Thymus (tissue), 11 donors: Measurements from ENCODE around the gene MYO5C. TPM values are rescaled to one million over a fixed set of nuclear protein-coding genes. Genes with fewer than 3 reads are reported as not detected.

Source experiments
- DNase-seq, 9 donors: peaks; one replicate each; pipeline ENCODE4 v3.0.0-alpha.2; 2013; ENCODE audit warnings: low spot score in 9 of 9, low read depth in 6 of 9, missing footprints in 1 of 9
- H3K27ac ChIP-seq, 2 donors: one replicate each; pipeline ENCODE4 v1.5.1; 2013; ENCODE audit warnings: control low read depth in 1 of 2, low read depth in 1 of 2, low read length in 1 of 2, mild to moderate bottlenecking in 1 of 2, moderate library complexity in 1 of 2
- H3K27me3 ChIP-seq, 2 donors: one replicate each; pipeline ENCODE4 v1.5.1; 2013; ENCODE audit warnings: low read length in 1 of 2; ENCODE audit not compliant: control insufficient read depth in 2 of 2, insufficient read depth in 1 of 2
- H3K36me3 ChIP-seq, 2 donors: one replicate each; pipeline ENCODE4 v1.5.1; 2013; ENCODE audit warnings: low read length in 1 of 2, mild to moderate bottlenecking in 1 of 2, moderate library complexity in 1 of 2; ENCODE audit not compliant: control insufficient read depth in 2 of 2, insufficient read depth in 2 of 2
- H3K4me1 ChIP-seq, 2 donors: one replicate each; pipeline ENCODE4 v1.5.1; 2013; ENCODE audit warnings: low read length in 2 of 2; ENCODE audit not compliant: control insufficient read depth in 2 of 2, insufficient read depth in 2 of 2
- H3K4me3 ChIP-seq, 2 donors: one replicate each; pipeline ENCODE4 v1.5.1; 2013; ENCODE audit warnings: low read length in 2 of 2, control low read depth in 1 of 2, mild to moderate bottlenecking in 1 of 2
- H3K9me3 ChIP-seq, 2 donors: one replicate each; pipeline ENCODE4 v1.5.1; 2013; ENCODE audit warnings: low read length in 1 of 2, mild to moderate bottlenecking in 1 of 2; ENCODE audit not compliant: control insufficient read depth in 2 of 2, insufficient read depth in 1 of 2
- WGBS: extraction: QIAGEN DNeasy Blood & Tissue Kit; methylation state at CpG from one replicate; pipeline ENCODE4 v1.1.7; 2013; 5-methylcytosine and 5-hydroxymethylcytosine counted together
- polyA plus RNA-seq: library from polyadenylated mRNA; stranded (reverse); fragments of 200-250 nt; gene quantifications from one replicate; pipeline ENCODE4 v1.2.3, GENCODE V29; 2013
- total RNA-seq: library from RNA; stranded (reverse); fragments of 120-200 nt; gene quantifications from one replicate; pipeline ENCODE4 v1.2.4, GENCODE V29; 2013
- donor health status: healthy.

Gene MYO5C
- total and polyA plus RNA-seq, 2 donors: 3.0 to 3.2 TPM

DNA sequence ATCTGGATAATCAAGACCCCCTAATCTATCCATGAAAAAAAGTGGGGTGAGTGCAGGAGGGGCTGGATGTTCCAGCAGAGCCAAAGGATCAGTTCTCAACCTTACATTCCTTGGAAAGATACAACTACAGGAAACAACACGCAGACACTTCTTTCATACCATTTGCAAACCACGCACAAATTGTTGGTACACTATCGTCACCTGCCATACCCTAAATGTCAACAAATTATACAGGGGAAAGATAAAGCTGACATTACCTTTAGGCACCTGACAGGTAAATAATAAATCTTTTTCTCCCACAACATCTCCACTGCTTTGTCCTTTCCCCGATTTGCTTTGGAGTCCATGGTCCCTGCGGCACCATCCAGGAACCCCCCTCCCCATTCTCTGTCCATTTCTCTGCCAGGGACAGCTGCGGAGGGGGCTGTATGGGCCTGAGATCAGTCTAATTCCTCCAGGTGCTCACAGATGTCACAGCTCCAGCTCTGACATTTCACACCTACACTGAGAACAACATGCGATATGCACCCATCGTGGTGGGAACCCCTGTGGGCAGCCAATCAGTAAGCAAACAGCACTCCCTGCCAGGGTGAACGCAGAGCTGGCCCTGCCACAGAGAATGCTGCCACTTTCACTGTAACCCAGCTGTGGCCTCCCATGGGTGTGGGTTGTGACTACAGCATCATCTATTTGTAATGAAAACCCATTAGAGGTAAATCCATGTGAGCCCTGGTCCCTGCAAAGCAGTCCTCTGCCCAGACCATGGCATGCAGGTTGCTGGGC, 145.4 kb downstream of the MYO5C start:
- 95% methylated on average over 9 of the region's 9 CpGs for WGBS
- peaks cover 26 to 33% of the 10 kb centered on the region in 2 donors for H3K36me3 ChIP-seq

GRCh38 chr15:52148403-52148802, 147.2 kb downstream of the MYO5C start:
- Histone ChIP-seq H3K36me3 (peaks cover 26 to 44% of the 10 kb centered on the region in 2 donors), H3K4me1 (no peaks in the 10 kb centered on the region), H3K4me3 (no peak overlapping the region), H3K9me3 (no peaks in the 10 kb centered on the region), H3K27ac (no peak overlapping the region), H3K27me3 (no peaks in the 10 kb centered on the region)
- no peak for DNase-seq
- WGBS: 97% methylated on average over 5 of the region's 5 CpGs

More for the DNA sequence above, 145.4 kb downstream of the MYO5C start:
- H3K4me1 ChIP-seq: no peaks in the 10 kb centered on the region
- H3K4me3 ChIP-seq: no peak overlapping the region
- no peaks in the 10 kb centered on the region for H3K27me3 ChIP-seq
- H3K27ac ChIP-seq: no peak overlapping the region
- DNase-seq: no peak
- H3K9me3 ChIP-seq: no peaks in the 10 kb centered on the region

GRCh38 chr15:52146776-52147175, 148.8 kb downstream of the MYO5C start:
- Histone ChIP-seq H3K36me3 (peaks cover 22 to 40% of the 10 kb centered on the region in 2 donors), H3K4me3 (no peak overlapping the region), H3K9me3 (no peaks in the 10 kb centered on the region), H3K27ac (no peak overlapping the region), H3K4me1 (no peaks in the 10 kb centered on the region), H3K27me3 (no peaks in the 10 kb centered on the region)
- WGBS: 96% methylated on average over 3 of the region's 3 CpGs
- DNase-seq: no peak

- no peak overlapping the region for H3K4me3 ChIP-seq
- no peaks in the 10 kb centered on the region for H3K27me3 ChIP-seq
- DNase-seq: no peak
- H3K9me3 ChIP-seq: no peaks in the 10 kb centered on the region
- peaks cover 19 to 39% of the 10 kb centered on the region in 2 donors for H3K36me3 ChIP-seq
- no peak overlapping the region for H3K27ac ChIP-seq
- WGBS: over 99% methylated on average over 2 of the region's 2 CpGs
- H3K4me1 ChIP-seq: no peaks in the 10 kb centered on the region
Observed at GRCh38 chr15:52146261-52146660, 149.3 kb downstream of the MYO5C start.

DNA sequence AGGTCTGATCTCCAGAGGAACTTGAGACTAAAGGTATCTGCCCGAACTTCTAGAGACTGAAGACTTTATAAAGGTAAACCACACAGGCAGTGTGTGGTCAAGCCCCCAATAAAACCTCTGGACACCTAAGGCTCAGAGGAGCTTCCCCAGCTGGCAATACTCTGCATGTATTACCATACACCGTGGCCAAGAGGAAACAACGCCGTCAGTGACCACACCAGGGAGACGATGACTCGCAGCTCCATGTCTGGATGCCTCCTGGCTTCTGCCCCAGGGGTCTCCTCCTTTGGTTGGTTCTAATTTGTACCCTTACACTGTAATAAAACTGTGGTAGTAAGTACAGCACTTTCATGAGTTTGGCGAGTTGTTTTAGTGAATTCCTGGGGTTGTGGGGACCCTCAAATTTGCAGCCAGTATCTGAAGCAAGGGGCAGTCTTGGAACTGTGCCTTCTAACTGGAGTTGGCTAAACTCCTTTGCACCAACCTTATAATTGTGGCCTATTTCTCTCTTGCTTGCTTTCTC, 150.9 kb downstream of the MYO5C start:
- no peak overlapping the region for H3K27ac ChIP-seq
- H3K9me3 ChIP-seq: no peaks in the 10 kb centered on the region
- peaks cover 17 to 34% of the 10 kb centered on the region in 2 donors for H3K36me3 ChIP-seq
- no peaks in the 10 kb centered on the region for H3K27me3 ChIP-seq
- peaks cover 0 to 4% of the 10 kb centered on the region in 2 donors for H3K4me1 ChIP-seq
- WGBS: 99% methylated on average over 7 of the region's 7 CpGs
- no peak for DNase-seq
- no peak overlapping the region for H3K4me3 ChIP-seq

GRCh38 chr15:52143873-52144272, 151.7 kb downstream of the MYO5C start:
- H3K4me3 ChIP-seq: no peak overlapping the region
- H3K27ac ChIP-seq: no peak overlapping the region
- peaks cover 0 to 7% of the 10 kb centered on the region in 2 donors for H3K4me1 ChIP-seq
- no peak for DNase-seq
- peaks cover 11 to 26% of the 10 kb centered on the region in 2 donors for H3K36me3 ChIP-seq
- WGBS: 92% methylated on average over 11 of the region's 11 CpGs
- no peaks in the 10 kb centered on the region for H3K9me3 ChIP-seq
- H3K27me3 ChIP-seq: no peaks in the 10 kb centered on the region

Other genes with a start within 250 kb of the MYO5C start
- gene BCL2L10, start 183.0 kb downstream of the MYO5C start, total RNA-seq: 0.38 TPM
- 1.9 TPM for gene BCL2L10, start 183.0 kb downstream of the MYO5C start, polyA plus RNA-seq
- gene GNB5, start 104.4 kb downstream of the MYO5C start, total RNA-seq: 16.1 TPM
- gene GNB5, start 104.4 kb downstream of the MYO5C start, polyA plus RNA-seq: 20.5 TPM
- 10.2 TPM for gene MYO5A, start 233.1 kb upstream of the MYO5C start, total RNA-seq
- 8.7 TPM for gene MYO5A, start 233.1 kb upstream of the MYO5C start, polyA plus RNA-seq